GM19455 (cell line): Measurements from ENCODE around the gene PCNA.

Source experiments
- ATAC-seq: cut with Tn5 transposase; IDR thresholded peaks from one replicate; pipeline ENCODE4 v1.9.1; 2021; ENCODE audit not compliant: unreplicated experiment

Gene PCNA

GRCh38 chr20:5119435-5120184 is at the start of gene PCNA:
PCNA (minus strand) TSS chr20:5119958; CDS start chr20:5119798, 160 bp downstream.
- ATAC-seq = peak; percentile 94

GRCh38 chr20:5168651-5169396 is 49.1 kb upstream of the PCNA start:
- no peak for ATAC-seq

DNA sequence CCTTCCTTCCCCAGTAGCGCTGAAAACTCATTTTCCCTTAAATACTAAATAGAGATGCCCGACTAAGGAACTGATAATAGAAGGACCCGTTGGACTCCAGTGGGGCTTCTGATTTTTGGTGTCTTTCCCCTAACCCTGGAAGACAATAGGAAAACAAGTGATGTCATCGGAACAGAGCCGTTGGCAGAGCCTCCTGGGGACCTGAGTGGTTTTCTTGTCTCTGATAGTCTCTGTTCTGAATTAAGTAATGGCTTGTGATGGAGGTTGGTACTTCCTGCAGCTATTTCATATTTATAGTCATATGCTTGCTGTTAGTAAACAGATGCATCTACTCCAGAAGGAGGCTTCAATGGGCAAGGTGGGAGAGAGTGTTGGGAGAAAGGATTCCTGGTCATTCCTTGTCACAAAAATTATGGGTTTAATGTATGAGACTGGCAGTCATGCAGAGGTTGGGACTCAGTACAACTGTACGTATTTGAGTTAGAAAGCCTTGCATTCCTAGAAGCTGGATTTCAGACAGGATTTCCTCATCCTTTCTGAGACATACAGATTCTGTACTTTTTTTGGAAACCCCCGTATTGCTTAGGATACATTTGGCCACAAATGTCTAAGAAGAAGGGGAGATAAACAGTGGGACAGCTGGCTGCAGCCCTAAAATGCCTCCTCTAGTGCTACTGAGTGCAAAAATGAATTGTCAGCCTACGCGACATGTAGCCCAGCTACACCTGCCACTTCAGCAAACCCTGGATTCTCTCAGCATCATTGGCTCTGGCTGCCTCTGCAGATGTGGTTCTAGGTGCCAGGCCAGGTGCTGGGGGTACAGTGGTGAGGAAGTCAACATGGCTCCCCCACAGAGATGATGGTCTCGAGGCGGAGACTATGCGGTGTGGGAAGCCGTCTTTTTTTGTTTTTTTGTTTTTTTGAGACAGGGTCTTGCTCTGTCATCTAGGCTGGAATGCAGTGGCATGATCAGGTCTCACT is 45.2 kb upstream of the PCNA start:
- no peak for ATAC-seq

DNA sequence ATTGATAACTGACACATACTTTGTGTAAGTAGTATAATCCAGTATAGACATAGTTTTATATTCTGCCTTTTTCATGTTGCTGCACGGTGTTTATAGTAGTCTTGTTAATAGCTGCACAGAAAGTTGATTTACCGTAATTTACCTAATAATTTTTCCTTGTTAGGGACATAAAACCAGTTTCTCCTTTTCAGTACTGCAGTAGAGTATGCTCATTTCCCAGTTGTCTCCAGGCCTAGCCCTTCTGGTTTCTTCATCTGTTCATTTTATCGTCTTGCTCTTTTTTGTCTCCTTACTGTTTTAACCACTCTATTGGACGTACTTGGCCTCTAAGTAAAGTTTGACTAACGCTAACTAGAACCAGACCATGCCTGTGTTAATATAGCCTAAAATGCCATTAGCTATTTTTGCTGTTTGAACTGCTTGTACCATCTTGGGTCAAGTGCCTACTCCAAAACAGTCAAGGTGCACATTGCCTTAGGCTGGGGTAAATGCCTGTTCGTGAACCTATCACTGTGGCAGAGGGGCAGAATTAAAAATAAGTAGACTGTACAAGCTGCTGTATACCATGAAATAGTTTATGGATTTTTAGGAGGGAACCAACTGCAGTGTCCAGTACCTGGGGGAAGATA is 41.9 kb upstream of the PCNA start:
- ATAC-seq = no peak

GRCh38 chr20:5160882-5161281 is 41.1 kb upstream of the PCNA start:
- no peak for ATAC-seq

- ATAC-seq = no peak
These were observed 40.2 kb upstream of the PCNA start for GRCh38 chr20:5159928-5160327.

GRCh38 chr20:5156675-5157448 is 37.1 kb upstream of the PCNA start:
- ATAC-seq = no peak

- no peak for ATAC-seq
These were observed 35.6 kb upstream of the PCNA start for GRCh38 chr20:5155404-5155803.

DNA sequence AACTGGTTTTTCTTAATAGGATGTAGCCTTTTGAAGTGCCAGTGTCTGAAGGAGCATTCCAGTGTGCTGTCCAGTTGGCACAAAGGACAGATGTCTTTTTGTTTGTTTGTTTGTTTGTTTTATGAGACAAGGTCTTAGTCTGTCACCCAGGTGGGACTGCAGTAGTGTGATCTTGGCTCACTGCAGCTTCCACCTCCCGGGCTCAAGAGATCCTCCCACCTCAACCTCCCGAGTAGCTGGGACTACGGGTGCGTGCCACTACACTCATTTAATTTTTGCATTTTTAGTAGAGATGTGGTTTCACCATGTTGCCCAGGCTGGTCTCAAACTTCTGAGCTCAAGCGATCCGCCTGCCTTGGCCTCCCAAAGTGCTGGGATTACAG is 34.8 kb upstream of the PCNA start:
- no peak for ATAC-seq

GRCh38 chr20:5153612-5154542 is 34.1 kb upstream of the PCNA start:
- ATAC-seq = no peak

DNA sequence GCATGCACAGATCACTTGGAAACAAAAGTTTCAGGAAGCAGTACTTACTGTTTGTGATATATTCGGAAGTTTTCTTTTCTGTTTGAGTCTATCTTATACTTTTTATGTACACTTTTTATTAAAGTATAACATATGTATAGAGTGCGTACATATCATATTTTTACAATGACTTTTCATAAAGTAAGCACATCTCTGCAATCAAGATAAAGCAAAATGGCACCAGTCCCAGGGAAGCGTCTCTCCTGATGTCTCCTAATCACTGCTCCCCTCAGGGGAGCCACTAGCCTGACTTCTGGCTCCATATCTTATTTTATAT is 33.4 kb upstream of the PCNA start:
- no peak for ATAC-seq

DNA sequence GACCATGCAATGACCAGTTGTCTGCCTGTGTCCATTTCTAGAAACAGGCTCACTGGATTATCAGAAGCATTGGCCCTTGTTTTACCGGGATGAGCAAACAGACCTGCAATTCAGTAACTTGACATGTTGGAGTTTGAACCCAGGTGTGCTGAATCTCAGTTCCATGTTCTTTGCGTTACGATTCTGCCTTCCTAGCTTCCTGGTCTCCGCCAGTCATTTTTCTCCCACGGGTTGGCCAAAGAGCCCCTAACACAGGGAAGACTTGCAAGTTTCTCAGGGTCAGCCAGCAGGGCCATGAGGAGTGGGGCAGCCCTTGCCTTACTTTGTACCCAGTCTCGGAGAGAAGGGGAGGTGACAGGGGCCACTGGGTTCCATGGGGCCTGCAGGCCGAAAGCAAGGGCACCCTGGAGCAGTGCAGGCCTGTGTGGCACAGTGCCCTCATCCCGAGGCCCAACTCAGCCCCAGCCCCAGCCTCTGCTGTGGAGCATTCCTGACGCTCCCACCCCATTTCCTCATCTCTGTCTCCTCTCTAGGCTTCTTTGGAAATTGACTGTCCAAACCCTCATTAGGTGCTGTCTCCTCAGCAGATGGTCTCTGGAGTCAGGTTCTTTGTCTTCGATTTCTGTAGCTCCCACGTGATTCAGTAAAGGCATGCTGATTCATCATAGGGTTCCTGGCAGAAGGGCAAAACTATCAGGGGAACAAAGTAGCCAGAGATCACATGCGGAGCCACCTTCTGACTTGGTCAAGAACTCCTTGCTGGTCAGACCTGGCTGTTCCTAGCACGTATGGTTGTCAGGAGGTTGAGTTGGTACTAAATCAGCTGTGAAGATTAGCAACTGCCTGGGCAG is 30.7 kb upstream of the PCNA start:
- ATAC-seq = no peak

DNA sequence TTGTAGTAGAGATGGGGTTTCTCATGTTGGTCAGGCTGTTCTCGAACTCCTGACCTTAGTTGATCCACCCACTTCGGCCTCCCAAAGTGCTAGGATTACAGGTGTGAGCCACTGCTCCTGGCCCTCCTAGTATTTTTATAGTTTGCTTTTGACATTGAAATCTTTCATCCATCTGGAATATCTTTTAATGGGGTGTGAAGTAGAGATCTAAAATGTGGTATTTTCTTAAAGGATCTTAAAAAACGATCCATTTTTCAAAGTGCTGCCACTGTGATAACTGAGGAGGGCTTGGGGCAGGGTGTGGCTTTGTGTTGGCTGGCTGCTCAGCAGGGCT is 30.1 kb upstream of the PCNA start:
- ATAC-seq = no peak

GRCh38 chr20:5148581-5148980 is 28.8 kb upstream of the PCNA start:
- ATAC-seq = no peak

- ATAC-seq = no peak
These were observed 27.3 kb upstream of the PCNA start for GRCh38 chr20:5146871-5147592.

- ATAC-seq = no peak
These were observed 26.4 kb upstream of the PCNA start for GRCh38 chr20:5146099-5146668.

DNA sequence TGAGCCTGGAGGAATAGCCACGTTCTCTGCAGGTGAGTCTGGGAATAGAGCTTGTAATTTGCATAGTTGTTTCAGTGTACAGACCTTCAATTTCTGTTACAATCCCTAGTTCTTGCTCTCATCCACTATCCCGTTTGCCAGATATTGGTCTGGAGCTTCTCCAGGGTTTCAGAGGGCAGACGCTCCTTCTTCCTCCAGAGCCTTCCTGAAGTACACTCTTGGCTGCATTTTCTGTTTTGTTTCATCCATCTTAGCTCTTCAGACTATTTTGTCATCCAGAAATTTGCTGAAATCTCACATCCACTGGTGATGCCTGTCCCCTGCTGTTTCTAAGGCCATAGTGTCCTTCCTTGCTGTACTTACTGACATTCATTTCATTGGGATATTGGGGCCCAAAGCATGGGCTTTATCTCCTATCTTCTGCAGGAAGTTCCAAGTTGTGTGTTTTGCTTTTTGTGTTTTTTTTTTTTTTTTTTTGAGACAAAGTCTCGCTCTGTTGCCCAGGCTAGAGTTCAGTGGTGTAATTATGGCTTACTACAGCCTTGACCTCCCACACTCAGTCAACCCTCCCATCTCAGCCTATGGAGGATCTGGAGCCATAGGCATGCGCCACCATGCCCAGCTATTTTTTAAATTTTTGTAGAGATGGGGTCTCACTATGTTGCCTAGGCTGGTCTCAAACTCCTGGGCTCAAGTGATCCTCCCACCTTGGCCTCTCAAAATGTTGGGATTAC is 25.8 kb upstream of the PCNA start:
- ATAC-seq = no peak
